ENCODE data around the gene L3MBTL4.

Gene L3MBTL4

DNA sequence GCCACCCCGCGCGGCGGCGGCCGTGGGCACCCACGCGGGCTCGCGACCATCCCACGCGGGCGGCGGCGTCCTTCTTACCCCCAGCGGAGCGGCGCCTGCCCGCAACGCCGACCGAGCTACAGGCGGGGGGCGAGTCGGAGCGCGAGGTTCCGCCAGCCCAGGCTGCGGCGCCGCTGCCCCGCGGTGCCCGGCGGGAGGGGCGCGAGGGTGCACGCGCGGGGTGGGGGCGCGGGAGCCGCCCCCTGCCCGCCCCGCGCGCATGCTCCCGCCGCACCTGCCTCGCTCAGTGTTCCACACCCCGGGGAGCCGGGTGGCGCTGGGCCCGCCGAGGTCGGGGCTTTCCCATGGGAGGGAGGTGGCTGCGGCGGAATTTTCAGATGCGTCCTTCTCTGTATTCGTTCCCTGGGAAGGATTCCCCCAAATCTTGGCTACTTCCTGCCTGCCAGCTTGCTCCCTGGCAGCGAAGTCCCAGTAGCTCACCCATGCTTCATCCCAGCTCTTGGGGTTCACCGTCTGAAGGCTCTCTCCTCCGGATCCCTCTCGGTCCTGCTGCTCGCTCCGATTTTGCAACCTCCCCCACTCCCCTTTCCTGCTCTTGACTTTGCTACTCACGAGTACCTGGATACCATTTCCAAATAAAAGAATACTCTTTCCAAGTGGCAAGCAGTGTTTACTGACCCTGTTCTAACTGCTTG, at the start of gene L3MBTL4:
Gene L3MBTL4 (minus strand): TSS at position 189 of the 695 bp plus-strand sequence. CDS start 103,286 bp downstream, outside the sequence.
- Histone ChIP-seq H3K36me3 (ENCODE audit: insufficient read depth, low read length) (no peaks in the 10 kb centered on the region), H3K9ac (ENCODE audit: low read depth, low read length) (peak within 1 kb of the TSS; percentile 87), H3K4me1 (ENCODE audit: insufficient read depth, low read length) (no peaks in the 10 kb centered on the region), H3K9me3 (ENCODE audit: control insufficient read depth, insufficient read depth, low read length) (no peaks in the 10 kb centered on the region)

GRCh38 chr18:6452194-6452593, 37.5 kb upstream of the L3MBTL4 start:
- Histone ChIP-seq H3K9me3 (ENCODE audit: control insufficient read depth, insufficient read depth, low read length) (no peaks in the 10 kb centered on the region), H3K9ac (ENCODE audit: low read depth, low read length) (no peak overlapping the region), H3K36me3 (ENCODE audit: insufficient read depth, low read length) (no peaks in the 10 kb centered on the region), H3K4me1 (ENCODE audit: insufficient read depth, low read length) (no peaks in the 10 kb centered on the region)

- Histone ChIP-seq H3K36me3 (ENCODE audit: insufficient read depth, low read length) (no peaks in the 10 kb centered on the region), H3K4me1 (ENCODE audit: insufficient read depth, low read length) (no peaks in the 10 kb centered on the region), H3K9ac (ENCODE audit: low read depth, low read length) (no peak overlapping the region), H3K9me3 (ENCODE audit: control insufficient read depth, insufficient read depth, low read length) (no peaks in the 10 kb centered on the region)
These were observed 34.5 kb upstream of the L3MBTL4 start for GRCh38 chr18:6449213-6449612.

- no peaks in the 10 kb centered on the region for H3K9me3 ChIP-seq (ENCODE audit: control insufficient read depth, insufficient read depth, low read length)
- no peaks in the 10 kb centered on the region for H3K36me3 ChIP-seq (ENCODE audit: insufficient read depth, low read length)
- H3K4me1 ChIP-seq (ENCODE audit: insufficient read depth, low read length), result no peaks in the 10 kb centered on the region
- no peak overlapping the region for H3K9ac ChIP-seq (ENCODE audit: low read depth, low read length)
These were observed 29.9 kb upstream of the L3MBTL4 start for GRCh38 chr18:6444466-6445228.

DNA sequence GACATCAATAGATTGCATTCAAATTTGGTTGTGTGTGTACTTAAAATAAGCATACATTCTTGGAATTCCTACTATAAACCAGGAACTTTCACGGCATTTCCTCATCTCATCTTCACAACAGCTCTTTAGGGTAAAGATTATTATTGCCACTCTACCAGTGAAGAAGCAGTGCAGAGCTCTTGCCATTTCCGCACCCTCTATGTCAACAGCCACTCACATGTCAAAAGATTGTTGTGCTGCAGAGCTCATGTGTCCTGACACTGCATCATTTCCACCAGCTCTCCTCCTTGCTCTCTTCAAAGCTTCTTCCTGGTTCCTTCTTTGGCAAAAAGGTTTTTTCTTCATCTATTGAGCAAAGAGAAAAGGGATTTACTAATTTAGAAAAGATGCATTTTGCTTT, 26.5 kb upstream of the L3MBTL4 start:
- Histone ChIP-seq H3K9ac (ENCODE audit: low read depth, low read length) (no peak overlapping the region), H3K9me3 (ENCODE audit: control insufficient read depth, insufficient read depth, low read length) (no peaks in the 10 kb centered on the region), H3K4me1 (ENCODE audit: insufficient read depth, low read length) (no peaks in the 10 kb centered on the region), H3K36me3 (ENCODE audit: insufficient read depth, low read length) (no peaks in the 10 kb centered on the region)

DNA sequence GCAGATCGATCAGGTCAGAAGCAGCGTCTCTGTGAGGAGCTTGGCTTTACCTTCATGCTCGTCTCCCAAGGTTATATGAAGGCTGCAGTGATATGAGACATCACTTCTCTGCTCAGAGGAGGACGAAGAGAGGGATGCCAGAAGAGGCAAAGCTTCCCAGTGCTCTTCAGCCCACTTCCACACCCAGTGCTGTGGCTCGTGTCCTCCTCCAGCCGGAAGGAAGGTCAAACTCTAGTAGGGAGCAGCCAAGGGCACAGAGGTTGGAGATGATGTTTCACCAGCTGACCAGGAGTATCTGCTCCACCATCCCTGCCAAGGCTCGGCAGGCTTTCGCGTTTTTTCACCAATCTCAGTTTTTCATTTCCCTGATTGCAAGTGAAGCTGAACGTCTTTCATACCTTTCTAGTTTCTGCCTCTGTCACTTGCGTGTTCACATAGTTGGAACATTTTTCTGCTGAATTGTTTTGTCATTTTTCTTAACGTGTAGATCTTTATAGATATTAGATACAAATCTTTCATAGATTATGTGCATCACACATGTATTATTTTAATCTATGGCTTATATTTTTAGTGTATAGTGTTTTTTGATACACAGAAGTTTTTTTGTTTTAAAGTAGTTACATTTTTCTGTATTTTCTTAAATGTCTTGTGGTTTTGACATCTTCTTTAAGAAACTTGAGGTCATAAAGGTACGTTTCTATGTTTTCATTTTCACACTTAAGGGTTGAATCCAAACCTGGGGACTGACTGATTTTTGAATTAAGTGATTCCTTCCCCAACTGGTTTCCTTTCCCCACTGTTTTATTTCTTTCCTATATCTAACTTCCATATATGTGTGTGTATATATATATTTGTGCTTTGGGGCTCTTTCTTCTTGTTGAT, 23.5 kb upstream of the L3MBTL4 start:
- no peak overlapping the region for H3K9ac ChIP-seq (ENCODE audit: low read depth, low read length)
- no peaks in the 10 kb centered on the region for H3K36me3 ChIP-seq (ENCODE audit: insufficient read depth, low read length)
- H3K4me1 ChIP-seq (ENCODE audit: insufficient read depth, low read length), result no peaks in the 10 kb centered on the region
- H3K9me3 ChIP-seq (ENCODE audit: control insufficient read depth, insufficient read depth, low read length), result no peaks in the 10 kb centered on the region

DNA sequence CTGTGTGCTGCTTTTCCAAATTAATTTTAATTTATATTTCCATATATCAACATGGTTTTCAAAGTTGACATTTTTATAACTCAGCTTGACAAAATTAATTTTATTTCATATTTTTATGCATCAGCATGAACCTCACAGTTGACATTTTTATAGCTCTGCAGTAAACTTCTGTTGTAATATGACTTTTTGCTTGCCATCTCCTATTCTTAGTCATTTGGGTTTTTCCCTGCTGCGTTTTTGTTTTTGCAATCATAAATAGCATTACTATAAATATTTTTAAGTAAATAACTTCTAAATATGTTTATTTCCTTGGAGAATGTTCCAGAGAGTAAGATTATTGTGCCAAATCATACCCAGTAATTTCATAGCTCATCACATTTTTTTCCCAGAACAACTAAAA, 21.0 kb upstream of the L3MBTL4 start:
- no peaks in the 10 kb centered on the region for H3K4me1 ChIP-seq (ENCODE audit: insufficient read depth, low read length)
- no peaks in the 10 kb centered on the region for H3K36me3 ChIP-seq (ENCODE audit: insufficient read depth, low read length)
- H3K9me3 ChIP-seq (ENCODE audit: control insufficient read depth, insufficient read depth, low read length), result no peaks in the 10 kb centered on the region
- H3K9ac ChIP-seq (ENCODE audit: low read depth, low read length), result no peak overlapping the region

- no peaks in the 10 kb centered on the region for H3K36me3 ChIP-seq (ENCODE audit: insufficient read depth, low read length)
- H3K9me3 ChIP-seq (ENCODE audit: control insufficient read depth, insufficient read depth, low read length), result no peaks in the 10 kb centered on the region
- no peak overlapping the region for H3K9ac ChIP-seq (ENCODE audit: low read depth, low read length)
- no peaks in the 10 kb centered on the region for H3K4me1 ChIP-seq (ENCODE audit: insufficient read depth, low read length)
These were observed 20.4 kb upstream of the L3MBTL4 start for GRCh38 chr18:6434987-6435709.

DNA sequence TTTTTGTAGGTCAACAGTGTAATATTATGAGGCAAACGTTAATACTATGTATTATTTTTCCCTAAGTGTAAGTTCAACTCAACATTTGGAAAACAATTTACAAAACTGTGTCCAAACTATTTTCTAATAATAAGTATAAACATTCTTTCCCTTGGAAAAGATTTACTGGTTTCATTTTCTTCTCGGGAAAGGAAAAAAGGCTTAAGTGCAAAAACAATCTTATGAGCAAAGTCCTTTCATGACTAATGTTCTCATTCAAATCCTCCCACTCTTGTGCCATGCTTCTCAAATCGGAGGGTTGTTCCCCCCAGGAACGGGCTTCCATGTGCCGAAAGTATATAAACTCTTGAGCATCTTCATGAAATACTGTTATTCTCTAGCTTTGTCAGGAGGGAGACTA, 19.8 kb upstream of the L3MBTL4 start:
- H3K9ac ChIP-seq (ENCODE audit: low read depth, low read length), result no peak overlapping the region
- H3K9me3 ChIP-seq (ENCODE audit: control insufficient read depth, insufficient read depth, low read length), result no peaks in the 10 kb centered on the region
- no peaks in the 10 kb centered on the region for H3K36me3 ChIP-seq (ENCODE audit: insufficient read depth, low read length)
- H3K4me1 ChIP-seq (ENCODE audit: insufficient read depth, low read length), result no peaks in the 10 kb centered on the region

- no peaks in the 10 kb centered on the region for H3K9me3 ChIP-seq (ENCODE audit: control insufficient read depth, insufficient read depth, low read length)
- no peaks in the 10 kb centered on the region for H3K36me3 ChIP-seq (ENCODE audit: insufficient read depth, low read length)
- no peaks in the 10 kb centered on the region for H3K4me1 ChIP-seq (ENCODE audit: insufficient read depth, low read length)
- H3K9ac ChIP-seq (ENCODE audit: low read depth, low read length), result no peak overlapping the region
These were observed 17.1 kb upstream of the L3MBTL4 start for GRCh38 chr18:6431659-6432318.

GRCh38 chr18:6428851-6429395, 14.2 kb upstream of the L3MBTL4 start:
- H3K4me1 ChIP-seq (ENCODE audit: insufficient read depth, low read length), result no peaks in the 10 kb centered on the region
- no peak overlapping the region for H3K9ac ChIP-seq (ENCODE audit: low read depth, low read length)
- no peaks in the 10 kb centered on the region for H3K9me3 ChIP-seq (ENCODE audit: control insufficient read depth, insufficient read depth, low read length)
- H3K36me3 ChIP-seq (ENCODE audit: insufficient read depth, low read length), result no peaks in the 10 kb centered on the region

- H3K9ac ChIP-seq (ENCODE audit: low read depth, low read length), result no peak overlapping the region
- no peaks in the 10 kb centered on the region for H3K36me3 ChIP-seq (ENCODE audit: insufficient read depth, low read length)
- H3K9me3 ChIP-seq (ENCODE audit: control insufficient read depth, insufficient read depth, low read length), result no peaks in the 10 kb centered on the region
- no peaks in the 10 kb centered on the region for H3K4me1 ChIP-seq (ENCODE audit: insufficient read depth, low read length)
These were observed 12.6 kb upstream of the L3MBTL4 start for GRCh38 chr18:6427286-6427685.

- H3K36me3 ChIP-seq (ENCODE audit: insufficient read depth, low read length), result no peaks in the 10 kb centered on the region
- no peak overlapping the region for H3K9ac ChIP-seq (ENCODE audit: low read depth, low read length)
- no peaks in the 10 kb centered on the region for H3K4me1 ChIP-seq (ENCODE audit: insufficient read depth, low read length)
- no peaks in the 10 kb centered on the region for H3K9me3 ChIP-seq (ENCODE audit: control insufficient read depth, insufficient read depth, low read length)
These were observed 8.6 kb upstream of the L3MBTL4 start for GRCh38 chr18:6423289-6423688.
